Neural cell (in vitro differentiated cells): ENCODE measurements around the gene PPP2R5D.

Source experiments
- RAD21 ChIP-seq: fragments of 450-650 bp; conservative IDR thresholded peaks from 2 replicates; pipeline ENCODE4 v1.6.1; 2014; ENCODE audit warnings: antibody characterized with exemption, mild to moderate bottlenecking, moderate library complexity
- TAF1 ChIP-seq: IDR thresholded peaks from 2 replicates; pipeline ENCODE4 v1.6.1; 2012; ENCODE audit warnings: low read depth
- TF ChIP-seq, protein P1 (sequence below): fragments of 450-650 bp; IDR thresholded peaks from 2 replicates; pipeline ENCODE4 v1.5.1; 2014; ENCODE audit warnings: antibody characterized with exemption, mild to moderate bottlenecking, moderate library complexity; ENCODE audit not compliant: poor library complexity, severe bottlenecking

GRCh38 chr6:42962096-42962495 lies 22.3 kb upstream of the PPP2R5D start:
- TF ChIP-seq, protein P1, sequence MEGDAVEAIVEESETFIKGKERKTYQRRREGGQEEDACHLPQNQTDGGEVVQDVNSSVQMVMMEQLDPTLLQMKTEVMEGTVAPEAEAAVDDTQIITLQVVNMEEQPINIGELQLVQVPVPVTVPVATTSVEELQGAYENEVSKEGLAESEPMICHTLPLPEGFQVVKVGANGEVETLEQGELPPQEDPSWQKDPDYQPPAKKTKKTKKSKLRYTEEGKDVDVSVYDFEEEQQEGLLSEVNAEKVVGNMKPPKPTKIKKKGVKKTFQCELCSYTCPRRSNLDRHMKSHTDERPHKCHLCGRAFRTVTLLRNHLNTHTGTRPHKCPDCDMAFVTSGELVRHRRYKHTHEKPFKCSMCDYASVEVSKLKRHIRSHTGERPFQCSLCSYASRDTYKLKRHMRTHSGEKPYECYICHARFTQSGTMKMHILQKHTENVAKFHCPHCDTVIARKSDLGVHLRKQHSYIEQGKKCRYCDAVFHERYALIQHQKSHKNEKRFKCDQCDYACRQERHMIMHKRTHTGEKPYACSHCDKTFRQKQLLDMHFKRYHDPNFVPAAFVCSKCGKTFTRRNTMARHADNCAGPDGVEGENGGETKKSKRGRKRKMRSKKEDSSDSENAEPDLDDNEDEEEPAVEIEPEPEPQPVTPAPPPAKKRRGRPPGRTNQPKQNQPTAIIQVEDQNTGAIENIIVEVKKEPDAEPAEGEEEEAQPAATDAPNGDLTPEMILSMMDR = no peak
- no peak for TF ChIP-seq RAD21
- no peak for TF ChIP-seq TAF1
